Heart left ventricle (tissue), 16 donors: ENCODE data around the gene WFIKKN2. TPM values are rescaled to one million over a fixed set of nuclear protein-coding genes. Genes with fewer than 3 reads are reported as not detected.

ENCODE experiments used
- ATAC-seq, 4 donors: fragments of 200-7000 bp; cut with Tn5 transposase; one replicate each; pipeline ENCODE4 v1.9.1; 2020 to 2022; ENCODE audit warnings: moderate library complexity in 4 of 4, mild to moderate bottlenecking in 3 of 4, moderate number of reproducible peaks in 1 of 4
- DNase-seq, 5 donors: peaks; one replicate each; pipeline ENCODE4 v3.0.0-alpha.2; 2020
- H3K27ac ChIP-seq, 12 donors: fragments of 200-600 bp; sonication (generic) in 4 of 12; one replicate each; pipeline versions ENCODE4 v1.5.0 to v1.8.0; 2016 to 2022; ENCODE audit warnings: mild to moderate bottlenecking in 2 of 12
- H3K27me3 ChIP-seq, 9 donors: fragments of 200-600 bp; sonication (generic) in 2 of 9; one replicate each; pipeline versions ENCODE4 v1.5.1 to v1.8.0; 2016 to 2022; ENCODE audit warnings: mild to moderate bottlenecking in 3 of 9
- H3K36me3 ChIP-seq, 9 donors: fragments of 200-600 bp; sonication (generic) in 2 of 9; one replicate each; pipeline versions ENCODE4 v1.5.0 to v1.8.0; 2018 to 2022; ENCODE audit warnings: mild to moderate bottlenecking in 2 of 9
- H3K4me1 ChIP-seq, 12 donors: fragments of 200-600 bp; sonication (generic) in 4 of 12; one replicate each; pipeline versions ENCODE4 v1.5.0 to v1.8.0; 2016 to 2022; ENCODE audit warnings: mild to moderate bottlenecking in 3 of 12
- H3K4me3 ChIP-seq, 12 donors: fragments of 200-600 bp; sonication (generic) in 4 of 12; one replicate each; pipeline versions ENCODE4 v1.5.0 to v1.8.0; 2017 to 2022; ENCODE audit warnings: mild to moderate bottlenecking in 9 of 12, moderate library complexity in 4 of 12
- H3K9me3 ChIP-seq, 12 donors: fragments of 200-600 bp; sonication (generic) in 4 of 12; one replicate each; pipeline versions ENCODE4 v1.5.0 to v1.8.0; 2016 to 2022; ENCODE audit warnings: mild to moderate bottlenecking in 1 of 12
- CTCF ChIP-seq, 12 donors: fragments of 200-600 bp; sonication (generic) in 4 of 12; IDR thresholded peaks; one replicate each; pipeline versions ENCODE4 v1.5.0 to v1.8.0; 2018 to 2022; ENCODE audit warnings: antibody characterized with exemption in 12 of 12, mild to moderate bottlenecking in 5 of 12
- POLR2A ChIP-seq, 2 donors: fragments of 450-650 bp; IDR thresholded peaks; one replicate each; pipeline ENCODE4 v1.6.1; 2017; ENCODE audit warnings: antibody characterized with exemption in 2 of 2, mild to moderate bottlenecking in 2 of 2, moderate library complexity in 2 of 2
- WGBS, 4 donors: extraction: QIAGEN DNeasy Blood & Tissue Kit in 2 of 4; methylation state at CpG; one replicate each; pipeline versions ENCODE4 v1.1.5 to v1.1.7; 2013 to 2018; 5-methylcytosine and 5-hydroxymethylcytosine counted together
- intact Hi-C, 10 donors: fragments of 100-400 bp; cut with DNase I; formaldehyde crosslinking; loops; one replicate each; pipeline versions ENCODE4 v1.11.1 to v1.14.2; 2022
- polyA plus RNA-seq, 2 donors: library from polyadenylated mRNA; stranded (reverse); fragments of 200-250 nt; gene quantifications; one replicate each; pipeline ENCODE4 v1.2.3, GENCODE V29; 2013
- total RNA-seq, 9 donors: library from RNA; depleted of rRNA in 2 of 9; stranded (reverse); fragments of >200 nt in 2 of 9; fragmentation: NEBNext Ultra II Directional in 3 of 9; extraction: Animal tissue kit (Norgen Biotek cat#: 25700) in 3 of 9; gene quantifications; one replicate each; pipeline versions ENCODE4 v1.1.0 to v1.2.4, GENCODE V29; 2016 to 2023
- donor health status: ischemic (EF 13 %, LVEDD 7.1; RV severe dilation, severe dysfunction).
- donor health status: healthy with polysubstance abuse.
- donor health status: DM: no; HTN: yes; CAD: no.
- donor health status: DM: no; HTN: no; CAD: no.
- donor health status: ischemic (EF 25% LVEDD 6.9; RV normal size, moderate dysfunction).
- donor health status: ischemic (EF 25% LVEDD 5.7; RV mildly dilated, moderate dysfunction).
- donor health status: healthy.
- donor health status: DM: yes; HTN: yes; CAD: no.
- donor health status: ischemic (EF 35%, LVEDD 5.7; RV mildly dilated, moderate dysfunction).
- donor health status: nonischemic (EF 11% LVEDD 7.7; RV severe dilation, severe dysfunction).
- donor health status: DM: yes; HTN: yes; CAD: no.
- donor health status: PGD.
- donor health status: ischemic (EF 29% LVEDD 5.4; RV normal size, mild dysfunction).
- donor health status: nonischemic (EF 23%, LVEDD 6.1; RV moderate dilation, normal function).

Gene WFIKKN2
- total and polyA plus RNA-seq, 11 donors = 0.08 to 0.75 (median 0.24) TPM; not detected in 2

- H3K4me1 ChIP-seq = peaks cover 0 to 3% (median 0%) of the 10 kb centered on the region in 12 donors
- no peaks in the 10 kb centered on the region for H3K36me3 ChIP-seq
- TF ChIP-seq POLR2A (IDR thresholded peaks at IDR 0.05) = no peak
- peak in 2 of 12 donors; percentile 15 to 29 for TF ChIP-seq CTCF (IDR thresholded peaks at IDR 0.05)
- no peaks in the 10 kb centered on the region for H3K9me3 ChIP-seq
- ATAC-seq = peak in 3 of 4 donors; percentile 26 to 34 (median 33)
- no peak overlapping the region for H3K4me3 ChIP-seq
- WGBS, 4 donors = 73 to 80% (median 76%) methylated on average over 11 of the region's 11 CpGs
- H3K27me3 ChIP-seq = no peaks in the 10 kb centered on the region
- H3K27ac ChIP-seq = no peak overlapping the region
- no peak for DNase-seq
- intact Hi-C loops = no loop called here
Observed at GRCh38 chr17:50806141-50806643, 29.2 kb upstream of the WFIKKN2 start.

GRCh38 chr17:50807009-50807408 lies 28.4 kb upstream of the WFIKKN2 start:
- WGBS, 4 donors = 57 to 69% (median 66%) methylated on average over 2 of the region's 2 CpGs
- H3K27ac ChIP-seq = no peak overlapping the region
- ATAC-seq (no peak), DNase-seq (no peak)
- no peaks in the 10 kb centered on the region for H3K36me3 ChIP-seq
- no peak overlapping the region for H3K4me3 ChIP-seq
- H3K9me3 ChIP-seq = no peaks in the 10 kb centered on the region
- H3K4me1 ChIP-seq = peaks cover 0 to 3% (median 0%) of the 10 kb centered on the region in 12 donors
- TF ChIP-seq CTCF (IDR thresholded peaks at IDR 0.05) = no peak
- TF ChIP-seq POLR2A (IDR thresholded peaks at IDR 0.05) = no peak
- intact Hi-C loops = no loop called here
- H3K27me3 ChIP-seq = no peaks in the 10 kb centered on the region

GRCh38 chr17:50807675-50808074 lies 27.7 kb upstream of the WFIKKN2 start:
- peaks cover 0 to 3% (median 0%) of the 10 kb centered on the region in 12 donors for H3K4me1 ChIP-seq
- H3K27me3 ChIP-seq = no peaks in the 10 kb centered on the region
- H3K36me3 ChIP-seq = no peaks in the 10 kb centered on the region
- H3K4me3 ChIP-seq = no peak overlapping the region
- DNase-seq = no peak
- no peaks in the 10 kb centered on the region for H3K9me3 ChIP-seq
- TF ChIP-seq CTCF (IDR thresholded peaks at IDR 0.05) = no peak
- no peak for TF ChIP-seq POLR2A (IDR thresholded peaks at IDR 0.05)
- intact Hi-C loops = no loop called here
- no peak overlapping the region for H3K27ac ChIP-seq
- WGBS, 4 donors = 82 to 95% (median 92%) methylated on average over 5 of the region's 5 CpGs
- ATAC-seq = no peak

GRCh38 chr17:50808413-50808812 lies 27.0 kb upstream of the WFIKKN2 start:
- no peak for ATAC-seq
- no peak overlapping the region for H3K4me3 ChIP-seq
- H3K9me3 ChIP-seq = no peaks in the 10 kb centered on the region
- intact Hi-C loops = no loop called here
- WGBS, 4 donors = 95 to 97% (median 97%) methylated on average over 7 of the region's 7 CpGs
- no peaks in the 10 kb centered on the region for H3K27me3 ChIP-seq
- no peaks in the 10 kb centered on the region for H3K36me3 ChIP-seq
- no peak for DNase-seq
- TF ChIP-seq POLR2A (IDR thresholded peaks at IDR 0.05) (no peak), CTCF (IDR thresholded peaks at IDR 0.05) (no peak)
- no peak overlapping the region for H3K27ac ChIP-seq
- H3K4me1 ChIP-seq = peaks cover 0 to 3% (median 0%) of the 10 kb centered on the region in 12 donors
